ENCODE measurements around the gene ATG2A. TPM values are rescaled to one million over a fixed set of nuclear protein-coding genes. Genes with fewer than 3 reads are reported as not detected.
A peak's percentile ranks its signal among the peaks of the same experiment; 100 is the strongest.

Gene ATG2A
- total and polyA plus RNA-seq, 9 of the 15 experiments (the other 6 are each of a cell fraction or from before 2014, with no cell fraction given): 0.25 to 45.9 (median 5.2) TPM

GRCh38 chr11:64876229-64876750 lies 40.7 kb downstream of the ATG2A start:
- Histone ChIP-seq H3K4me2 (ENCODE audit: insufficient read depth, low read length) (peak overlapping the region; percentile 95), H3K4me3 (peak overlapping the region; percentile 71; the same call in 1 of the 2 replicates), H2AFZ (ENCODE audit: low read depth, low read length) (no peak overlapping the region), H3K9ac (ENCODE audit: insufficient read depth in 1 of 2, low read depth in 2 of 2, low read length in 2 of 2) (peak overlapping the region; percentile 70 to 99; a peak in 3 of 4 replicates), H3K9me3 (replicated peaks; ENCODE audit: control insufficient read depth, insufficient read depth, low read depth, low read length) (no peaks in the 10 kb centered on the region), H3K27ac (ENCODE audit: extremely low read depth, low read depth, low read length) (no peak overlapping the region; the same call in 2 of the 3 replicates), H3K4me1 (replicated peaks in 1 of 2; ENCODE audit: control insufficient read depth in 2 of 2, insufficient read depth in 2 of 2, low read length in 2 of 2) (peaks cover 33 to 66% of the 10 kb centered on the region in 2 experiments), H4K20me1 (replicated peaks; ENCODE audit: control insufficient read depth, insufficient read depth, low read length) (peaks cover 14% of the 10 kb centered on the region; the same call in 1 of the 2 replicates), H3K9me1 (ENCODE audit: control insufficient read depth, insufficient read depth, low read length) (no peaks in the 10 kb centered on the region), H3K36me3 (ENCODE audit: control insufficient read depth, insufficient read depth, low read length) (peaks cover 39% of the 10 kb centered on the region; the same call in 2 of the 3 replicates), H3K79me2 (ENCODE audit: control insufficient read depth, insufficient read depth, low read length) (peaks cover 65% of the 10 kb centered on the region), H3K27me3 (ENCODE audit: control insufficient read depth in 2 of 2, insufficient read depth in 2 of 2, low read length in 2 of 2) (no peaks in the 10 kb centered on the region; a peak in 1 of 5 replicates)
- intact Hi-C loops (cut with micrococcal nuclease): no loop called here
- FAIRE-seq (no peak), ATAC-seq (no peak), DNase-seq (ENCODE audit: extremely low read depth in 1 of 4, low spot score in 3 of 4) (no peak)
- 60% methylated on average over 10 of the region's 11 CpGs for WGBS (ENCODE audit: insufficient coverage, low coverage, missing lambda C conversion rate)
- CTCF ChIA-PET (ENCODE audit: low intra/inter-chr PET ratio): no interaction called here
- POLR2A ChIA-PET: interaction anchor here (0.6 to 9.0 kb wide), 8 partner anchors 9 to 1192 kb away, joined by 3 to 109 read pairs (median 9); no protein-coding TSS in a partner anchor
- TF ChIP-seq ETV1 (tag; conservative IDR thresholded peaks at IDR 0.05; ENCODE audit: low read depth): no peak
- no peak for TF ChIP-seq RBM39 (optimal IDR thresholded peaks at IDR 0.05; ENCODE audit: low read depth, low read length)
- TF ChIP-seq BACH1 (tag; IDR thresholded peaks at IDR 0.05): no peak
- no peak for TF ChIP-seq ATF4 (CRISPR knock-in tag; IDR thresholded peaks at IDR 0.05)
- no peak for TF ChIP-seq C11orf30 (IDR thresholded peaks at IDR 0.05; ENCODE audit: low read depth)
- no peak for TF ChIP-seq SNRNP70 (optimal IDR thresholded peaks at IDR 0.05; ENCODE audit: low read depth, low read length)
- BruUV-seq (replicated peaks): no TSS peak
- in situ Hi-C loops (cut with MboI): no loop called here

Data from K562 (cell line).